ENCODE measurements around the gene PREP.
"Not testable (repeated sequence)": the region's sequence is repeated elsewhere in the genome, so short reads cannot be mapped to it uniquely, and the experiment has no call there.

The PREP gene

GRCh38 chr6:105263685-105264610 lies 138.9 kb downstream of the PREP start:
- no peak for DNase-seq (ENCODE audit: low read depth)

- no peak for DNase-seq (ENCODE audit: low read depth)
Observed at GRCh38 chr6:105259913-105260889, 142.7 kb downstream of the PREP start.

- DNase-seq (ENCODE audit: low read depth), result no peak
Observed at GRCh38 chr6:105258816-105259215, 144.1 kb downstream of the PREP start.

- DNase-seq (ENCODE audit: low read depth), result no peak
Observed at GRCh38 chr6:105257340-105257739, 145.5 kb downstream of the PREP start.

GRCh38 chr6:105256619-105257018 lies 146.3 kb downstream of the PREP start:
- DNase-seq (ENCODE audit: low read depth), result no peak

GRCh38 chr6:105253787-105254186 lies 149.1 kb downstream of the PREP start:
- DNase-seq (ENCODE audit: low read depth), result no peak

- no peak for DNase-seq (ENCODE audit: low read depth)
Observed at GRCh38 chr6:105251689-105252088, 151.2 kb downstream of the PREP start.

GRCh38 chr6:105250533-105250932 lies 152.3 kb downstream of the PREP start:
- DNase-seq (ENCODE audit: low read depth), result no peak

GRCh38 chr6:105243487-105243886 lies 159.4 kb downstream of the PREP start:
- no peak for DNase-seq (ENCODE audit: low read depth)

- no peak for DNase-seq (ENCODE audit: low read depth)
Observed at GRCh38 chr6:105235155-105235554, 167.7 kb downstream of the PREP start.

- DNase-seq (ENCODE audit: low read depth), result not testable (repeated sequence)
Observed at GRCh38 chr6:105231771-105232170, 171.1 kb downstream of the PREP start.
